Hematopoietic multipotent progenitor cell treated with erythropoietin and hydrocortisone succinate and interleukin-3 and kit ligand, for 15 days (in vitro differentiated cells): ENCODE measurements around the gene FAM217B.

ENCODE experiments used
- DNase-seq: peaks from one replicate; pipeline ENCODE4 v3.0.0-alpha.2; 2015; ENCODE audit warnings: low spot score

Gene FAM217B

DNA sequence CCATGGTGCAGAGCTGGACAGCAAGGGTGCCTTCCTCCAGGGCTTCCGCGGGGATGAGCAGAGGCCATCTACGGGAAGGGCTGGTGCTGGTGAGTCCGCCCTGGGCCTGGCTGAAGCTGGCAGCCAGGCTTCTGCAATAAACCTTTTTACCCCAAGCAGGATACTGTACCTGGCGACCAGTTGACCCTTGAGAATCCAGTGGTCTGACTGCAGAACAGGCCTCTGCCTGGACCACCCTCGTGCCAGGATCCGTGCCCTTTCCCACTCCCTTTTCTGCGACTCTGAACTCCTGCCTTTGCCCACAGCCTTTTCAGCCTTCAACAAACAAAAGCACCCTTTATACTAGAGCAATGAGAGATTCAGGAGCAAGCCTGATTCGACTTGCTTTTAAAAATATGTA, 36.9 kb downstream of the FAM217B start:
- no peak for DNase-seq

DNA sequence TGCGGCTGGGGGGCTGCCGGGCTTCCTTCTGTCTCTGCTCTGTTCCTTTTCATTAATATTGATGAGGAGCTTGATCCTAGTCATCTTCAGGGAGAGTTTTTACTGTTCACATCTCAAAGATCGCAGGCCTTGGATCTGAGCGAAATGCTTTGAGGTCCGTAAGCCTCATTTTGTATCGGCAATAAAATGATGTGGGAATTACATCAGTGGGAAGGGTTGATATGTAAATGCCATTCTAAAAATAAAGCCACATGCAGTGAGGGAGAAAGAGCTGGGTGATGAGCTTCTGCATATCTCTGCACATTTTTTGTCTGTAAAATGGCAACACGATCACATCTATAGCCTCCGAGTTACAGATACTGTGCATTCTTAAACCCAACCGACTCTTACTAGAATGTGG, 42.9 kb downstream of the FAM217B start:
- DNase-seq, result no peak

DNA sequence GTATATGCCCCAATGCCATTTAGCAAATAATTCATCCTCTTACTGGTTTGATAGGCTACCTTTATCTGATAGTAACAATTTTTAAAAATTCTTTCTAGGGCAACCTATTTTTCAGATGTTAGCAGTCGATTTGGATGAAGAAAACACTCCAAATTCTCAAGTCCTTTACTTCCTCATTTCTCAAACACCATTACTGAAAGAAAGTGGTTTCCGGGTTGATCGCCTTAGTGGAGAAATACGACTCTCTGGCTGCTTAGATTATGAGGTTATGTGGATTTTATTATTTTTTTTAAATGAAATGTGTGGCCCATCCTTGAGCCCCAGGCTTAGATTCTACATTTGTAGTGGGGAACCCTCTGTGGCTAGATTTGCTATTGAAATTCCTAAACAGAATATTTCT, 44.4 kb downstream of the FAM217B start:
- DNase-seq, result no peak

DNA sequence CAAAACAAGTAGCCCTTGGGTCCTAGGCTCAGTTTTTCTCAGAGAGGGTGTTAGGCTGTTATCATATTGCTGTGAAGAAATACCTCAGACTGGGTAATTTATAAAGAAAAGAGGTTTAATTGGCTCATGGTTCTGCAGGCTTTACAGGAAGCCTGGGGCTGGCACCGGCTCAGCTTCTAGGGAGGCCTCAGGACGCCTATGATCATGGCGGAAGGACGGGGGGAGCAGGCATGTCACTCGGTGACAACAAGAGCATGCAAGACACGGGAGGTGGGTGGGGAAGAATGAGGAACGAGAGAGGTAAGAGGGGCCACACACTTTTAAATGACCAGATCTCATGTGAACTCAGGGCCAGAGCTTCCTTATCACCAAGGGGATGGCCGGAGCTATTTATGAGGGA, 45.0 kb downstream of the FAM217B start:
- no peak for DNase-seq

DNA sequence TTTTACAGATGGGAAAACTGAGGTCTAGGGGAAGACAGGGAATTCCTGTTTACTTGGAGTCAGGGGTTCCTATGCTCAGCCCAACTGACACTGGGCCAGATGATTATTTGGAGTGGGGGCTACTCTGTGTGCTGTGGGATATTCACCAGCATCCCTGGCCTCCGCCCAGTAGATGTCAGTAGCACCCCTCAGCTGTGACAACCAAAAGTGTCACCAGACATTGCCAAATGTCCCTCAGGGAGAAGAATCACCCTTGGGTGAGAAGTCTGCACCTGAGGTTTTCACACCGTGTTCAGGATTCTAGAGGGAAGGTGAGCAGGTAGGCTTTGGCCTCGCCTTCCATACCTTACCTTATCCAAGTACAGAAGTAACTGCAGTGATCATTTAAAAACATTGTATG, 45.7 kb downstream of the FAM217B start:
- DNase-seq, result no peak

DNA sequence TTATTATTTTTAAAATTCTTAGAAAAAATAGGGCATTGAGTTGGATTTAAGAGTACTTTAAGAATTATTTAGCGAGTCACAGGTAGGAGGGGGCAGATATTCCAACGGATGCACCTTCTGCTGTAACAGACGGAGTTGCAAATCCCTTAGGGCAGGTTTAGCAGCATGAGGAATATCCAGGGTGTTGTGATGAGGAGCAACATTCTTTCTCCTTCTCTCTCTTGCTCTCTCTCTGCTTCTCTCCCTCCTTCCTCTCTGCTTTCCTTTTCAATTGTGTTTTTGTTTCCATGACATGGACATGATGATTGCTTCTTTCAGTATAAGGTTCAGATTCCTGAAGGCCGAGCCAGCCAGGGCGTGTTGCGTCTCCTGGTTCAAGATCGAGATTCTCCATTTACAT, 46.9 kb downstream of the FAM217B start:
- DNase-seq, result no peak

DNA sequence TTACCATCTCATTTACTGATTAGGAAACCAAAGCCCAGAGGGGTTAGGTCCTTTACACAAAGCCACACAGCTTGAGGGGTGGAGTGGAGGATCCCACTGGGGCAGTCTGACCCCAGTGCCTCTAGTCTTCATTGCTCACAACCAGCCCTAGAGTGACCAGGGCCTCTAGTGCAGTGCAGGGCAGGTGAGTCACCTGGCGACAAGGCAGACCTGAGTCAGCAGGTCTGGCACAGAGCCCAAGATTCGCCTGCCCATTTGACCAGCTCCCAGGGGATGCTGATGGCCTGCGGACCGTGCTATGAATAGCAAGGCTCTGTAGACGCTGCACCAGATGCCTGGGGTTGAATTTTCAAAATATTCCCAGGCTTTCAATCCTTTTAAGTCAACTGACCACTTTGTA, 48.0 kb downstream of the FAM217B start:
- DNase-seq, result no peak

DNA sequence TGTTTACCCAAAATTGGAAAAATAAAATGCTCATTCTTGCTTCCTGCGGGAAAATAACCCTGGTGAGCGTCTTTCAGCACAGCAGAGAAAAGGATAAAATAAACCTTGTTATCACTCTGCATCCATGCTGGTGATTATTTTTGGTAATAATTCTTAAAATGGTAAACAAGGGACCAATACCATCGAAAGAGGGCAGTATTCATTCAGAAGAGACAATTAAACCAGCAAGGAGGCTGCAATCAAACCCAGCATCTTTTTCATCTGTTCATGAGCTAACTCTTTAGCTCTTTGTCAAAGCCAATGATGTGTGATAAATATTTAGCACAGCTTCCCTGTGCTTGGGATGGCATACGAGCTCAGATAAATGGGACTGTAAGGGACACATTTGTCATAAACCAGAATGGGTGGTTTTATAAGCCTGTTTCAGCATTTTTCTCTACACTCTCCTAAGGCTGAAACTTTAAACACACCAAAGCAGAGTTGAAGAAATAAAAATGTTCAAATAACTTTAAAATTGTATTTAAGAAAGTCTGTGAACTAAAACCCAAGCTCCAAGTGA, 52.4 kb downstream of the FAM217B start:
- DNase-seq, result no peak

DNA sequence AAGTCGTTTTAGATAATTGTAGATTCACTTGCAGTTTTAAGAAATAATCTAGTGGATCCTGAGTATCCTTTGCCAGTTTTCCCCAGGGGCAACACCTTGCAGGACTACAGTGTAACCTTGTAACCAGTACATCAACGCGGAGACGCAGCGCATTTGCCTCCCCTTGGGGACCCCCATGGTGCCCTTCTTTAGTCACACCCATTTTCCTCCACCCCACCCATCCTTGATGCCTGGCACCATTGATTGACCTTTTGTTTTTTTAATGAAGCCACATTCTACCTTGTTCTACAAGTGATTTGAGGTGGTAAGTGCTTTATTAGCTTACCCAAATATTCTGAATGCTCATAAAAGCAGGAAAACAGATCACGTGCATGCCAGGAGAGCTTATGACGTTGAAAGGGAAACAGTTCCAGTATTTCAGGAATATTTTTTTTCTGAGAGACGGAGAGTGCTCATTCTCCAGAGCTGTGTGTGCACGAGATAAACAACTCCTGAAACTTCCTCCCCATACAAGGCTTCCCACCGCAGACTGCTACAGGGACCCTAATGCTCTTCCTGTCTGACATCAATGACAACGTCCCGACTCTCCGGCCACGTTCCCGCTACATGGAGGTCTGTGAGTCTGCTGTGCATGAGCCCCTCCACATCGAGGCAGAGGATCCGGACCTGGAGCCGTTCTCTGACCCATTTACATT, 53.7 kb downstream of the FAM217B start:
- DNase-seq, result no peak

DNA sequence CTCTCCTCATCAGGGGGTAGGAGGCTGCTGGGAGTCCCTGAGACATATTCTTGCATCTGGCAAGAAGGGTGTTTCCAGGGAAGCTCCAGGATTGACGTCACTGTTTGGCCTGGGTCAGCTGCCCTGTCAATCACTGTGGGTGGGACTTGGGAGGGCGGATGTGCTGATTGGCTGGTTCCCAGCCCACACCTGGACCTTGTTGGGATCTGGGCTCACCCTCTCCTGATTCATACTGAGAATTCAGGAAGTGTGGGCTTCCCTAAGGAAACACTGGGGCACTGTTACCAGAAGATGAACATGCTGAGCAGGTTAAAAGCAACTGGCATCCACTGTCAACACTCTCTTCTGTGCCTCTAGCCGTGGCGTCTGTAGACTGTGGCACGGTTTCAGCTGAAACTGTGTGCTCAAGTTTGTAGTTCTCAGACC, 54.5 kb downstream of the FAM217B start:
- no peak for DNase-seq

DNA sequence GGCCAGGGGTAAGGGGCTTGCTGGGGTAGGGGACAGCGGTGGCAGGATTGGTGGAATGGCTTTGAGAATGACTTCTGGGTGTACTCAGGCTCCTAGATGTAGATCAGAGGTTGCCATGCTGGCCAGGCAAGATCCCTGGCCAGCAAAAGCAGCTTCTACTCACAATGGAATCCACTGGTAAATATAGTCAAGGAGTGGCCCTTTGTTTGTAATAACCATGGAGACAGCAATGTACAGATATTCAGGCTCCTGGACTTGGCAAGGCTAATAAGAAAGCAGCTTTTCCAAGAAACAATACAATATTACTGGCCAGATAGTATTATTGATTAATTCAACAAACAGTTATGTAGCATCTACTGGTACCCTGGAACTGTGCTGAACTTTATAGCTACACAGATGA, 55.9 kb downstream of the FAM217B start:
- no peak for DNase-seq

DNA sequence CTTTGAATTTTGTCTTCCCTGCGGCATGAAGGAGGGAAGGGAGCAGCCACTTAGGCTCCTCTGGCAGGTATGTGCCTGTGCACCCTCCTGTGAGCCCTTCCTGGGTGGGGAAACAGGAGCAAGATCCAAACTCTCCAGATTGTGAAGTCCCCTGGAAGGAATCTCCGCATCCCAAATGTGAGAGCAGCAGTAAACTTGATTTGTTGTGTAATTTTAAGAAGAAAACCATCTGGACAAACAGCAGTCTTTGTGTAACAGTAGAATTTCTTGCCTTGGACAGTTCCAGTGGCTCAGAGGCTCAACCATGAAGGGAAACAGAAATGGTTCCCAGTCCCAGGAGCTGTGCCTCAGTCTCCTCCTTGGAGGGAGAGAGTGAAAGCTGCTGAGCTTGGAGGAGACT, 57.7 kb downstream of the FAM217B start:
- DNase-seq, result no peak
